ENCODE results near the gene HSPA4L. TPM values are rescaled to one million over a fixed set of nuclear protein-coding genes. Genes with fewer than 3 reads are reported as not detected.

Gene HSPA4L
- total and polyA plus RNA-seq, 2 donors (not counting 1 experiment from before 2014, with no cell fraction given) = not detected

DNA sequence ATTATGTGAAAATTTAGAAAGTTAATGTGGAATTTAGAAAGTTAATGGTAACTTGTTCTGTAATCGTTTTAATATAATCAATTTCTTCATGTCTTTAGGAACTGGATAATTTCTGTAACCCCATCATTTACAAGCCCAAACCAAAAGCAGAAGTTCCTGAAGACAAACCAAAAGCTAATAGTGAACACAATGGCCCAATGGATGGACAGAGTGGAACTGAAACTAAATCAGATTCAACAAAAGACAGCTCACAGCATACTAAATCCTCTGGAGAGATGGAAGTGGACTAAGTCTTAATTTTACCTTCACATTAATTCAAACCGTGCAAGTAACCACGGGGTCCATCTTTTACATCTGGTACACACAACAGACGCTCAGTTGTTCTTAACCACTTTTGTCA lies 50.5 kb downstream of the HSPA4L start:
- peak overlapping the region; percentile 7 for H3K4me2 ChIP-seq (replicated peaks; ENCODE audit: low read depth, low read length, poor library complexity, severe bottlenecking)
- H3K36me3 ChIP-seq (replicated peaks in 1 of 2; ENCODE audit: control extremely low read depth in 1 of 2, control insufficient read depth in 1 of 2, extremely low read depth in 1 of 2, insufficient read depth in 2 of 2, low read length in 1 of 2) = no peaks in the 10 kb centered on the region
- no peak overlapping the region for H3K9ac ChIP-seq (ENCODE audit: low read length)
- no peak overlapping the region for H2AFZ ChIP-seq (ENCODE audit: insufficient read depth, low read depth, low read length, poor library complexity, severe bottlenecking)
- H3K79me2 ChIP-seq (ENCODE audit: control insufficient read depth, insufficient read depth, low read length) = no peaks in the 10 kb centered on the region
- H3K9me3 ChIP-seq (ENCODE audit: control extremely low read depth in 1 of 3, control insufficient read depth in 2 of 3, insufficient read depth in 1 of 3, low read length in 2 of 3) = no peaks in the 10 kb centered on the region
- H4K20me1 ChIP-seq (ENCODE audit: control insufficient read depth, insufficient read depth, low read length, poor library complexity, severe bottlenecking) = no peaks in the 10 kb centered on the region
- no peak overlapping the region for H3K27ac ChIP-seq (ENCODE audit: low read length in 2 of 2)
- H3K4me1 ChIP-seq (ENCODE audit: control insufficient read depth in 2 of 2, insufficient read depth in 2 of 2, low read length in 2 of 2) = peaks cover 0 to 5% of the 10 kb centered on the region in 2 donors
- no peak overlapping the region for H3K4me3 ChIP-seq (ENCODE audit: control extremely low read depth in 1 of 5, extremely low read depth in 1 of 5, insufficient read depth in 1 of 5, low read depth in 2 of 5, low read length in 4 of 5)
- H3K4me3 Mint-ChIP-seq = no peak overlapping the region
- H3K4me1 Mint-ChIP-seq = peaks cover 9% of the 10 kb centered on the region
- CTCF ChIA-PET = no interaction called here
- no peak overlapping the region for H3K27ac Mint-ChIP-seq
- no peaks in the 10 kb centered on the region for H3K9me3 Mint-ChIP-seq (ENCODE audit: insufficient read depth)
- POLR2A ChIA-PET = no interaction called here
- no CpG with 5 or more reads among the region's 4 CpGs for WGBS (ENCODE audit: insufficient coverage)
- DNase-seq (peak; percentile 32), ATAC-seq (ENCODE audit: low read depth) (peak; percentile 54)
- H3K27me3 ChIP-seq (replicated peaks in 1 of 4; ENCODE audit: control extremely low read depth in 1 of 4, control insufficient read depth in 3 of 4, insufficient read depth in 4 of 4, low read length in 3 of 4) = no peaks in the 10 kb centered on the region
- intact Hi-C loops (cut with micrococcal nuclease) = no loop called here
- H3K27me3 Mint-ChIP-seq = no peaks in the 10 kb centered on the region
- TF ChIP-seq EZH2 (IDR thresholded peaks at IDR 0.05; ENCODE audit: borderline replicate concordance, insufficient read depth, low read depth, low read length, poor library complexity, severe bottlenecking) = no peak
- TF ChIP-seq, protein P1, sequence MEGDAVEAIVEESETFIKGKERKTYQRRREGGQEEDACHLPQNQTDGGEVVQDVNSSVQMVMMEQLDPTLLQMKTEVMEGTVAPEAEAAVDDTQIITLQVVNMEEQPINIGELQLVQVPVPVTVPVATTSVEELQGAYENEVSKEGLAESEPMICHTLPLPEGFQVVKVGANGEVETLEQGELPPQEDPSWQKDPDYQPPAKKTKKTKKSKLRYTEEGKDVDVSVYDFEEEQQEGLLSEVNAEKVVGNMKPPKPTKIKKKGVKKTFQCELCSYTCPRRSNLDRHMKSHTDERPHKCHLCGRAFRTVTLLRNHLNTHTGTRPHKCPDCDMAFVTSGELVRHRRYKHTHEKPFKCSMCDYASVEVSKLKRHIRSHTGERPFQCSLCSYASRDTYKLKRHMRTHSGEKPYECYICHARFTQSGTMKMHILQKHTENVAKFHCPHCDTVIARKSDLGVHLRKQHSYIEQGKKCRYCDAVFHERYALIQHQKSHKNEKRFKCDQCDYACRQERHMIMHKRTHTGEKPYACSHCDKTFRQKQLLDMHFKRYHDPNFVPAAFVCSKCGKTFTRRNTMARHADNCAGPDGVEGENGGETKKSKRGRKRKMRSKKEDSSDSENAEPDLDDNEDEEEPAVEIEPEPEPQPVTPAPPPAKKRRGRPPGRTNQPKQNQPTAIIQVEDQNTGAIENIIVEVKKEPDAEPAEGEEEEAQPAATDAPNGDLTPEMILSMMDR (IDR thresholded peaks at IDR 0.05) = no peak

- Mint-ChIP-seq H3K4me1 (no peaks in the 10 kb centered on the region), H3K9me3 (ENCODE audit: insufficient read depth) (peaks cover 13% of the 10 kb centered on the region), H3K27me3 (no peaks in the 10 kb centered on the region), H3K27ac (no peak overlapping the region), H3K4me3 (no peak overlapping the region)
- H3K79me2 ChIP-seq (ENCODE audit: control insufficient read depth, insufficient read depth, low read length) = peaks cover 6% of the 10 kb centered on the region
- no peaks in the 10 kb centered on the region for H3K27me3 ChIP-seq (replicated peaks in 1 of 4; ENCODE audit: control extremely low read depth in 1 of 4, control insufficient read depth in 3 of 4, insufficient read depth in 4 of 4, low read length in 3 of 4)
- H3K4me2 ChIP-seq (replicated peaks; ENCODE audit: low read depth, low read length, poor library complexity, severe bottlenecking) = no peak overlapping the region
- ChIA-PET POLR2A (no interaction called here), CTCF (no interaction called here)
- WGBS (ENCODE audit: insufficient coverage) = 96% methylated on average over 12 of the region's 12 CpGs
- no peak overlapping the region for H2AFZ ChIP-seq (ENCODE audit: insufficient read depth, low read depth, low read length, poor library complexity, severe bottlenecking)
- no peaks in the 10 kb centered on the region for H3K36me3 ChIP-seq (replicated peaks in 1 of 2; ENCODE audit: control extremely low read depth in 1 of 2, control insufficient read depth in 1 of 2, extremely low read depth in 1 of 2, insufficient read depth in 2 of 2, low read length in 1 of 2)
- H3K27ac ChIP-seq (ENCODE audit: low read length in 2 of 2) = no peak overlapping the region
- H3K9ac ChIP-seq (ENCODE audit: low read length) = no peak overlapping the region
- no peak overlapping the region for H3K4me3 ChIP-seq (ENCODE audit: control extremely low read depth in 1 of 5, extremely low read depth in 1 of 5, insufficient read depth in 1 of 5, low read depth in 2 of 5, low read length in 4 of 5)
- no peak for TF ChIP-seq EZH2 (IDR thresholded peaks at IDR 0.05; ENCODE audit: borderline replicate concordance, insufficient read depth, low read depth, low read length, poor library complexity, severe bottlenecking)
- ATAC-seq (ENCODE audit: low read depth) (no peak), DNase-seq (no peak)
- H3K9me3 ChIP-seq (ENCODE audit: control extremely low read depth in 1 of 3, control insufficient read depth in 2 of 3, insufficient read depth in 1 of 3, low read length in 2 of 3) = peaks cover 5 to 20% (median 16%) of the 10 kb centered on the region in 3 donors
- H4K20me1 ChIP-seq (ENCODE audit: control insufficient read depth, insufficient read depth, low read length, poor library complexity, severe bottlenecking) = no peaks in the 10 kb centered on the region
- intact Hi-C loops (cut with micrococcal nuclease) = no loop called here
- H3K4me1 ChIP-seq (ENCODE audit: control insufficient read depth in 2 of 2, insufficient read depth in 2 of 2, low read length in 2 of 2) = no peaks in the 10 kb centered on the region
Observed at GRCh38 chr4:127843704-127844600, 61.8 kb downstream of the HSPA4L start.
